ENCODE data around the gene MMRN2.
"Not testable (repeated sequence)": the region's sequence is repeated elsewhere in the genome, so short reads cannot be mapped to it uniquely, and the experiment has no call there.

The MMRN2 gene

GRCh38 chr10:86957471-86958115 lies at the start of gene MMRN2:
Gene MMRN2, minus strand, starts transcription at chr10:86957615. Its CDS starts 74 bp downstream, at chr10:86957541.
- DNase-seq: no peak

GRCh38 chr10:87007124-87007523 lies 49.7 kb upstream of the MMRN2 start:
- DNase-seq: not testable (repeated sequence)

- no peak for DNase-seq
Measured at GRCh38 chr10:87000491-87000890, 43.1 kb upstream of the MMRN2 start.

- DNase-seq: not testable (repeated sequence)
Measured at GRCh38 chr10:86999802-87000403, 42.5 kb upstream of the MMRN2 start.

GRCh38 chr10:86992929-86993328 lies 35.5 kb upstream of the MMRN2 start:
- DNase-seq: no peak

GRCh38 chr10:86992456-86992855 lies 35.0 kb upstream of the MMRN2 start:
- DNase-seq: no peak

GRCh38 chr10:86991362-86991761 lies 33.9 kb upstream of the MMRN2 start:
- DNase-seq: not testable (repeated sequence)

GRCh38 chr10:86988520-86988919 lies 31.1 kb upstream of the MMRN2 start:
- no peak for DNase-seq

- DNase-seq: not testable (repeated sequence)
Measured at GRCh38 chr10:86984498-86984897, 27.1 kb upstream of the MMRN2 start.

- no peak for DNase-seq
Measured at GRCh38 chr10:86981716-86982115, 24.3 kb upstream of the MMRN2 start.

GRCh38 chr10:86981020-86981419 lies 23.6 kb upstream of the MMRN2 start:
- not testable (repeated sequence) for DNase-seq

GRCh38 chr10:86979977-86980448 lies 22.6 kb upstream of the MMRN2 start:
- no peak for DNase-seq

- no peak for DNase-seq
Measured at GRCh38 chr10:86979296-86979818, 21.9 kb upstream of the MMRN2 start.

GRCh38 chr10:86978457-86978856 lies 21.0 kb upstream of the MMRN2 start:
- DNase-seq: not testable (repeated sequence)

- DNase-seq: no peak
Measured at GRCh38 chr10:86976362-86977056, 19.1 kb upstream of the MMRN2 start.

GRCh38 chr10:86974484-86974883 lies 17.1 kb upstream of the MMRN2 start:
- DNase-seq: no peak

GRCh38 chr10:86972613-86973380 lies 15.4 kb upstream of the MMRN2 start:
- no peak for DNase-seq

GRCh38 chr10:86971232-86971991 lies 14.0 kb upstream of the MMRN2 start:
- peak; percentile 88 for DNase-seq

- DNase-seq: no peak
Measured at GRCh38 chr10:86970982-86971231, 13.5 kb upstream of the MMRN2 start.

GRCh38 chr10:86970162-86970981 lies 13.0 kb upstream of the MMRN2 start:
- no peak for DNase-seq

- DNase-seq: no peak
Measured at GRCh38 chr10:86969421-86970041, 12.1 kb upstream of the MMRN2 start.

Measured in activated CD4-positive, alpha-beta T cell treated with anti-CD3 and anti-CD28 coated beads, Interleukin-10, Interleukin-2, amounts not matched to agents 100 ng/mL and 50 ng/mL, durations not matched to agents 16 hours and 8 hours (primary cell).